Measurements from ENCODE around the gene LTBP3.
"Not testable (repeated sequence)": the region's sequence is repeated elsewhere in the genome, so short reads cannot be mapped to it uniquely, and the experiment has no call there.

LTBP3 gene

DNA sequence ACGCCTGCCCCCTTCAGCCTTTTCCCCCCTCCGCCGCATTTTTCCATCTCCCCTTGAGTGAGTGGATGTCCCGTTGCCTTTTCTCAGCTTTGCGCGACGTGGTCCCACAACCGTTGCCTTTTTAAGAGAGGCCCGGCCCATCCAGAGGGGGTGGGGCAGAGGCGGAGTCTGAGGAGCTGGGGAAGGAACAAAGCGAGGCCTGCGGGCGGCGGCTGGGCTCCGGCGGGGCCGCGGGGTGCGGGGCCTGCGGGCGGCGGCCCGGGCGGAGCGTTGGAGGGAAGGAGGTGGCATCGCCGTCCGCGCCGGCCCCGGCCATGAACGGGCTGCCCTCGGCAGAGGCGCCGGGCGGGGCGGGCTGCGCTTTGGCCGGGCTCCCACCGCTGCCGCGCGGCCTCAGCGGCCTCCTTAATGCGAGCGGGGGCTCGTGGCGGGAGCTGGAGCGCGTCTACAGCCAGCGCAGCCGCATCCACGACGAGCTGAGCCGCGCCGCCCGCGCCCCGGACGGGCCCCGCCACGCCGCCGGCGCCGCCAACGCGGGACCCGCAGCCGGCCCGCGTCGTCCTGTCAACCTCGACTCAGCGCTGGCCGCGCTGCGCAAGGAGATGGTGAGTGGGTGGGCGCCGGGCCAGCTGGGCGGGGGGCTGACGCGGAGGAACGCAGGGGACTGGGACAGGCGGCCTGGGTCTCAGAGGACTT is 14.3 kb upstream of the LTBP3 start, which contains the start of gene FAM89B:
Gene FAM89B, plus strand, starts transcription at position 183 of the 696 bp plus-strand sequence. Its CDS starts 132 bp downstream, at position 315.
- DNase-seq: peak; percentile 21 to 92 (median 77)

DNA sequence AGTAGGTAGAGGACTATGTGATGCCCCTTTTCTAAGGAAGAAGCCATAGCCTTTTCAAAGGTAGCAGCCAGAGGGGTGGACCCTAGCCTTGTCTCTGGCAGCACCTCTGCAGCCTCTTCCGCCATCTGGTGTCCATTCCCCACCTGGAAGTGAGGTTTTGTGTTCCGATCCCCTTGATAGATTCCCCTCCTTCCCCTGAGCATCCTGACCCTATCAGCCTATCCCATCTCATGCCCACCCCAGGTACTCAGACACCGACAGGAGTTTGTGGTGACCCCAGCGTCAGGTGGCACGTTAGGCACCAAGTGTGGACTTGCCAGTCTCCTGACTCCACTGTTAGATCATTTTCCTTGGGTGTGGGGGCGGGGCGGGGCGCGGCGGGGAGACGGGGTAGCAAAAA is 13.8 kb upstream of the LTBP3 start:
- DNase-seq: no peak

DNA sequence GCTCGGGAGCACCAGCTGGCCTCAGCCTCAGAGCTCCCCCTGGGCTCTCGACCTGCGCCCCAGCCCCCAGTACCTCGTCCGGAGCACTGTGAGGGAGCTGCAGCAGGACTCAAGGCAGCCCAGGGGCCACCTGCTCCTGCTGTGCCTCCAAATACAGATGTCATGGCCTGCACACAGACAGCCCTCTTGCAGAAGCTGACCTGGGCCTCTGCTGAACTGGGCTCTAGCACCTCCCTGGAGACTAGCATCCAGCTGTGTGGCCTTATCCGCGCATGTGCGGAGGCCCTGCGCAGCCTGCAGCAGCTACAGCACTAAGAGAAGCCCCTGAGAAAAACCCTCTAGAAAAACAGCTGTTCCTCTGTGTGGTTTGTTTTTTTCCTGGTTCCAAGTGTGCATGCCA is 13.3 kb upstream of the LTBP3 start:
- DNase-seq: no peak

DNA sequence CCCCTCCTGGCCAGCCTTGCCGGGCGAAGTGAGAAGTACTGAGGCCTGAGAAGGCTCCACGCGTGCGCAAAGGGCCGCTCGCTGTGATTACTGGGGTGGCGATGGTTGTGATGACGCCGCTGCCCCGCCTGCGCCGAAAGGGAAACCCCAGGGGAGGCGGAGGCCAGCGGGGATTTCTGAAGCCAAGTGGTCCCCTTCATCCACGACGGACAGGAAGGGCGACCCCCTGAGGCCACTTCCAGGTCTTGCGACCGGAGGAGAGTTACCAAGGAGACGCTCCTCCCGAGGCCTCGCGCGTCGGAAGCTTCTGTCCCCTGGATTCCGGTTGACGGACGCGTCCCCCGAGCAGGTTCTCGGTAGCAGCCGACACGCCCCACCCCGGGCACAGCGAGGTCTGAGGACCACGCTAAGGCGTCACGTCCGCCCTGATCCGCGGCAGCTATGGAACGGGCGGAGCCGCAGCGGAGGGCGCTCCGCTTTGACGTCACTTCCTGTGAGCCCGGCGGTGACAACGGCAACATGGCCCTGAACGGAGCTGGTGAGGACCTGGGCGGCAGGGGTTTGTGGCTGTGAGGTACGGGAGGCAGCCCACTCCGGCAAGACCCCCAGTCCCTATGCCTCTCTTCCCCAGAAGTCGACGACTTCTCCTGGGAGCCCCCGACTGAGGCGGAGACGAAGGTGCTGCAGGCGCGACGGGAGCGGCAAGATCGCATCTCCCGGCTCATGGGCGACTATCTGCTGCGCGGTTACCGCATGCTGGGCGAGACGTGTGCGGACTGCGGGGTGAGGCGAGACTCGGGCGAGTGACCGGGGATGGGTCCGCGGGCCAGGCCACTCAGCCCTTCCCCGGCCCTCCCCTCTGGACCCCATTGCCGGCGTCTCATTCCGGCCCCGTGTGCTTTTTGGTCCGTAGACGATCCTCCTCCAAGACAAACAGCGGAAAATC is 12.1 kb upstream of the LTBP3 start, which contains the start of gene ZNRD2:
Gene ZNRD2, plus strand, starts transcription at position 505 of the 946 bp plus-strand sequence. Its CDS starts 15 bp downstream, at position 520.
- DNase-seq: peak; percentile 91 to 100 (median 99)

DNA sequence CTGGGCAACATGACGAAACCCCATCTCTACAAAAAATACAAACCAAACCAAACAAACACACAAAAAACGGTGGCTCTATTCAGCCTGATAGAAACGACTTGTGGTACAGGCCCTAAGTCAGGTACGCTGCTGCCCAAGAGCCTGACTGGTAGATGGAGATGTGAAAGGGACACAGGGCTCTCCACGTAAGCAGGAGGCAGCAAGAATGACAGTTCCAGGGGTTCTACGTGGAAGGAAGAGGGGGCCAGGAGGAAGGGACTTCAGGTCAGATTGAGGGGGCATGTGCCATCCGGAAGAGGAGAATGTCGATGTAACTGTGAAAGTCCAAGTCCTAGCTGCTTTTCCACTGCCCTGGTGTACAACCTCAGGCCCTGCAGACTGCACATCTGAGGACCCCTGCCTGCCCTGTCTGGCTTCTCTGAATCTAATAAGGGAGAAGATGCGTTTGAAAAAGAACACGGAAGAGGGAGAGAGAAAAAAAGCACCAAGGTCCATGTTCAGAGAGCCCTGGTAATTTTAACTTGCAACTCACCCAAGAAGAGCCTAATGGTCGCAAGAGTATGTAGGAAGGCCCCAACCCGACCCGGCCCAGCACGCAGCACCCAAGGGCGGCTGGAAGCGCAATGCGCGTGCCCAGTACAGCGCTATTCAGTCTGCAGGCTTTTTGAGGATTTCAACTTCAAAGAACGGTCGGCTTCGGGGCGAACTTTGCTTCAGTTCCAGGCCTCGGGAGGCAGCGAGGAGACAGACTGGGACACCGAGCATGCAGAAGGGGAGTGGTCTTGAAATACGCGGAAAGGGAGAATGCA is 11.2 kb upstream of the LTBP3 start:
- DNase-seq: peak in 1 of 51 donors; percentile 61

DNA sequence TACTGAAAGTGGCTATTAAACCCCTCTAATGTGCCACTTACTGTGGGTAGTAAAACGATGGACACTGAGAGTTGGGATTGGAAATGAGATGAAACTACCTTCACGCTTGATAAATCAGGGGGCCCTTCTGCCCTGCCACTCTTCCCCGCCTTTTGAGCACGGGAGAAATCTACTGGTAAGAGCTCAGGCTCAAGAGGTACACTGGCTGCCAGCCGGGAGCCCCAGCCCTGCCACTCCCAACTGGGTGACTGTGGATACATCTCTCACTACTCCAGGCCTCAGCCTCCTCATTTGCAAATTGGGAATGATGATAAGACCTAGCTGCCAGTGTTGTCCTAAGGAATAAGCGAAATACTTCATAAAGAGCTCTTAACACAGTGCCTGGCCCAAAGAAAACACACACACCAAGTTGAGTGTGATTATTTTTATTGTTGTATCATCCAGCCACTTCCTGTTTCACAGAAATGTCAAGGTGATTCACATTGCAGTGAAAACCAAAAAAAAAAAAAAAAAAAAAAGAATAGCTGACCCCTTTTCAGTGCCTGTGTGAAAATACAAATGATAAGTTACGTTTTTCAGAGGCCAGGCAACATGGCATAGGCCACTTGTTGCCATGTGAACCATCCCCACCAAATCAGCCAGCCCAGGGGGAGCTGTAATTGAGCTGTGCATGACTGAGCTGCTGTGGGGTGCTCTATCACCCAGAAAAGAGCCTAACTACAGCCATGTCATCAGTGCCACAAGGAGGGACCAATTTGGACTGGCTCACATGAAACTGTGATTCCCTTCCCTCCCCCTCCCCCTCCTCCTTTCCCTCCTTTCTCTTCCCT is 7.7 kb upstream of the LTBP3 start:
- DNase-seq: no peak

DNA sequence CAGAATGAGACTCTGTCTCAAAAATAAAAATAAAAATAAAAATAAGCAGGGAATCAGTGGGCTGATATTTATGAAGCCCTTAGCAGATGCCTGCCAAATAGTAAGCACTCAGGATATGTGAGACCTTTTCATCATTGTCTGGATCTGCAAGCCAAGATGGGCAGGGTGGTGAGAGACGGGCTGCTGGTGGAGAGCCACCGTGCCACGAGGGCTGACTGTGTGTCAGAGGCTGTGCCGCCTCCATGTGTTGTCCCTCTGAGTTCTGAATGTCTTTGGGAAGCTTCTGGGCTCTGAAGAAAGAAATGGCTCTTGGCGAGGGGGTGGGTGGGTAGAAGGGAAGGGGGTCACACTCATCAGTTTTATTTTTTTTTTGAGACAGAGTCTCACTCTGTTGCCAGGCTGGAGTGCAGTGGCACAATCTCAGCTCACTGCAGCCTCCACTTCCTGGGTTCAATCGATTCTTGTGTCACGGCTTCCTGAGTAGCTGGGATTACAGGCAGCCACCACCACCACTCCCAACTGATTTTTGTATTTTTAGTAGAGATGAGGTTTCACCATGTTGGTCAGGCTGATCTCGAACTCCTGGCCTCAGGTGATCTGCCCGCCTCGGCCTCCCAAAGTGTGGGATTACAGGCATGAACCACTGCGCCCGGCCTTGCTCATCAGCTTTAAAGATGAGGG is 6.9 kb upstream of the LTBP3 start:
- DNase-seq: not testable (repeated sequence)

DNA sequence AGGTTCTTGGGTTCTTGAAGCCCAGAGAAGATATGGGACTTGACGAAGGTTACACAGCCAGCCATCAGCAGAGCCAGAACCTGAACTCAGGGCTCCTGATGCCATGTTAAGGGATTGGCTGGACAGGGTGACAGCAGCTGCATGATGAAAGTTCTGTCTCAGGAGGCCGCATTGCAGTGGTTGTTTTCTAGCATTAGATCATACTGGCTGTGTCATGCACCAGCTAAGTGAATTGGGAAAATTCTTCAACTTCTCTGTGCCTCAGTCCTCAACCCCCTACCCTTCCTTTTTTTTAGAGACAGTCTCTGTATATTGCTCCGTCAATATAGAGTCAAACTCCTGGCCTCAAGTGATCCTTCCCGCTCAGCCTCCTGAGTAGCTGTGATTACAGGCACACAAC is 5.4 kb upstream of the LTBP3 start:
- no peak for DNase-seq

DNA sequence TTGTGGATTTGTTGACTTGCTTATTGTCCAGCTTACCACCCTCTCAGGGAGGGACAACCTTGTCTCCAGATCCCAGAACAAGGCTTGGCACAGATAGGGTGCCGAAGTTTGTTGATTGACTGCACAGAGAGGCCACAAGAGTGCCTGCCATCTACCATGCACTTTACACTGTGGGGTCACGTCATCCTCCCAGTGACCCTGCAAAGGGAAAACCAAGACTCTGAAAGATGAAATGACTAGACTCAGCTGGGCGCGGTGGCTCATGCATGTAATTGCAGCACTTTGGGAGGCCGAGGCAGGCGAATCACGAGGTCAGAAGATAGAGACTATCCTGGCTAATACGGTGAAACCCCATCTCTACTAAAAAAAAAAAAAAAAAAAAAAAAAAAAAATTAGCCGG is 4.6 kb upstream of the LTBP3 start:
- no peak for DNase-seq

DNA sequence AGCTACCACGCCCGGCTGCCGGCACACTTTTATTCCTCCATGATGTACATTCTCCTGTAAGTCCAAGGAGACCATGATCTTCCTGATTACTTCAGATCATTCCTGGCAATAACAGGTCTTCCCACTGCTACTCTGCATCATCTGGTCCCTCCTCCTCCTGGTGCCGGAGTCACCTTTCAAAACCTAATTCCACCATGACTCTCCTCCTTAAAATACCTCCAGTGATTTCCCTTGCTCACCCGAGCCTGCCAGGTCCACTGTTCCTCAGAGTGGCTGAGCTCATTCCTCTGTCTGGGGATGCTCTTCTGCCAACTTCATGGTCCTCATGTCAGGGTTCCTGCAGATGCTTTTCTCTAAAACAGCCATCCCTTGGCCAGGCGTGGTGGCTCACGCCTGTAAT is 3.9 kb upstream of the LTBP3 start:
- DNase-seq: no peak

DNA sequence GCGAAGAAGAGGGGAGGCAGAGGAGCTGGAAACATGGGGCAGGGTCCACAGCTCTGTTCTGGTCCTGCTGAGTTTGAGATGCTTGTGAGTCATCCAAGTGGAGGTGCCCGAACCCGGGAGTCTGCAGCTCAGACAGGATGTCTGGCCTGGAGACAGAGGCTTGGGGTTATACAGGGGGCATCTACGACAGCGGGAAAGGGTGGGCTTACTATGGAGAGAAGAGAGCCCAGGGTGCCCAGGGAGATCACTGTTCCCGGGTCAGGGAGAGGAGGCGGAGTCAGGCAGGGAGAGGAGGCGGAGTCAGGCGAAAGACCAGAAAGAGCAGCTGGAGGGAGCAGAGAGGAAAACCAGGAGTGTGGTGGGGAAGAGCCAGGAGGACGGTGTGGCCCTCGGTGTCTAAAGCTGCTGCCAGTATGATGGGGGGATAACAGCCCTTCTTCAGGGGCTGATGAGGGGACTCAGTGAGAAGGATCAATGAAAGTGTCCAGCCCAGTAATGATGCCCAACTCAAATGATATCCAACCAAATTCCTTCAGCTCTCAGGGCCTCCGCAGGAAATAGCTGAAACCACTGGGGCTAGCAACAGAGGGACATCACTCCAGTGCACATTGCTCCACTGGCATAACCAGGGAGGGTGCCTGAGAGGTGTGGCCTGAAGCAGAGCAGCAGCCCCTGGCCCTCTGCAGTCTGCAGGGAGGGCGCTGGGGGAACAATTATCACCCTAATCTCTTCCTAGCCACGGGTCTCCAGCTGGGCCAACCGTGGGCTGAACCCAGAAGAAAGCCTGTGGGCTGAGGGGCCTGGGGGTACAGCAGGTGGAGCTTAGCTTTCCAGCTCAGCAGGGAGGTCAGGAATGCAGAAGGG is 2.6 kb upstream of the LTBP3 start:
- peak in 17 of 51 donors; percentile 21 to 68 (median 43) for DNase-seq

DNA sequence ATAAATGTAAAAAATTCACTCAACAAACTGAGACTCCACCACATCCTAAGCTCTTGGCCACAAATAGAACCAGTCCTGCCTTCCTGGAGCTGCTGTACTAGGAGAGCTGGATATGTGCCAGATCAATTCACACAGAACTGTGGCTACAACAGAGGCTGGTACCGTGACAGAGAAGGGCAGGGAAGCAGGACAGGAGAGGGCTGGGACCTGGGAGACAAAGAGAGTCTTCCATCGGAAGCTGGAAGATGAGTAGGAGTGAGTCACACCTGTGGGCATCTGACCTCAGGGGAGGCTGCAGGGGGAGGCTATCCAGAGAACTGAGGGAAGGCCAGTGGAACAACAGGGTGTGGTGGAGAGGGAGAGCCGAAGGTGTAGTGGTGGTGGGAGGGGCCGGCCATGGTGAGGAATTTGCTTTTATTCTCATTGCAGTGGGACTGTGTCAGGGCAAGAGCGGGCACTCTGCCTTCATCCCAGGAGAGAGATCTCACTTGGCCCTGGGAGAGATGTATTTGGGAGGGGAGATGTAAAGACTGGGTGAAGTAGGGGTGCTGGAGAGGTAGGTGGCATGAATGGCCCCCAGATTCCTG is 1.9 kb upstream of the LTBP3 start:
- DNase-seq: peak in 3 of 51 donors; percentile 14 to 25 (median 20)

DNA sequence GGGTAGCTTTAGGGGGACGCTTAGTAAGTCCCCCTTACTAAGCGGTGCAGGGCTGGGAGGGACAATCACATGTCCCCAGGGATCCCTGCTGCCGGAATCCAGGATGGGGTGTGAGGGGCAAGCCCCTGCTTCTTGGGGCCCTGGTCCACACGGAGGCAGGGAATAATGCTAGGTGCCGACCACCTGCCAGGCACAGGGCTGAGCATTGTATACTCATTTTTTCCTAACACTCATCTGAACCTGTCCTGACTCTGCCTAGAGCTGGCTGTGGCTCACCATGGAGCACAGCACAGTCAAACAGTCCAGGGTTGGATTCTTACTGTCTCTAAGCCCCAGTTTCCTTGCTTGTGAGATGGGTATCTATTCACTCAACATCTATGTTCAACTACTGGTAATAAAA is 1.4 kb upstream of the LTBP3 start:
- no peak for DNase-seq

DNA sequence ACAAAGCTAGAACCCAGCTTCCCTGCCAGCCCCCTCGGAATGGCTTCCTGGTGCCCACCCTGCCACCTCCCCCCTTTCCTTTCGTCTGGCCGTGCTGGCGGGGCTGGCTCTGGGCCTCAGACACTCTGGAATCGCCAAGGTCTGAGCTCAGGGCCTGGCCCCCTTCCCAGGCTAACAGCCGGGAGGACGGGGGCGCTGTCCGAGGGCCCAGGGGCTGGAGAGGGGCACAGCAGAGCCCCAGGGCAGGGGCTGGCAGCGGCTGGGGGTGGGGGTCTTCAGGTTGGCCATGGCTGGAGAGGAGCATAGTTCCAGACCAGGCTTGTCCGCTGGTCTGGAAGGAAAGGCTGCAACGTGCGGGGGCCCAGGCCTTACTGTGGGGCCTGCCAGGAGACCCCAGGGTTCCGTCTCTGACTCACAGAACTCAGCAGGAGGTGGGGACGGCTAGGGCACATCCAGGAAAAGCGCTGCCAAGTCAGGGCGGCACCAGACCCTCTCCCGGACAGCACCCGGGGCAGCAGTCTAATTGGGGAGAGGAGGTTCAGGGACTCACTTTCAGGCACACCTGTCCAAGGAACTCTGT is 861 bp upstream of the LTBP3 start:
- DNase-seq: peak in 42 of 51 donors; percentile 32 to 78 (median 66)

DNA sequence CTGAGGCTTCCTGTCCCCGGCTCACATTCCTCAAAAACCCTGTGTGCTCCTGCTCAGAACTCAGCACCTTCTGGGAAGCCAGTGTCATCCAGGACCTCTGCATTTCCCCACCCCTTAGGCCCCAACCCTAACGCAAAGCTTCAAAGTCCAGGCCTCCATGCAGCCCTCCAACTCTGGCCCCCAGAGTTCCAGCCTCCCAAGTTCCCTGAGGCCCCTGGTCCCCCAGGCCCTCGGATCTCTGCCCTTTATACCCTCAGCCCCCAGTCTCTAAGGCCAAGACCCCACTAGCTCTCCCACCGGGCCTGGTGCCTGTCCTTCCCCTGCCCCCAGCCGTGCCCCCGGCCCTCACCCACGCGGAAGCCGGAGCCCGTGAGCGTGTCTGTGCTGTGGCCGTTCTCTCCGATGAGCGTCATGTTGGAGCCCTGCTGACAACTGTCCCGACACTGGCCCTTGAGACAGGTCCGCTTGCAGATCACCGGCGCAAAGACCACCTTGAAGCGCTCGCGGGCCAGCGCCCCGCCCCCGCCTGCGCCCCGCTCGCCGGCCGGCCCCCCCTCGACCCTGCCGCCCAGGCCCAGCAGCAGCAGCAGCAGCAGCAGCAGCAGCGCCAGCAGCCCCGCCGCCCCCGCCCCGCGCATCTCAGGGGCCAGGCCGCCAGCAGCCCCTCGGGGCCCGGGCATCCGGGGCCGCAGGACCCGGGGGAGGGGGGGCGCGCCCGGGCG is 718 bp downstream of the LTBP3 start:
- DNase-seq: peak in 15 of 51 donors; percentile 22 to 63 (median 39)

DNA sequence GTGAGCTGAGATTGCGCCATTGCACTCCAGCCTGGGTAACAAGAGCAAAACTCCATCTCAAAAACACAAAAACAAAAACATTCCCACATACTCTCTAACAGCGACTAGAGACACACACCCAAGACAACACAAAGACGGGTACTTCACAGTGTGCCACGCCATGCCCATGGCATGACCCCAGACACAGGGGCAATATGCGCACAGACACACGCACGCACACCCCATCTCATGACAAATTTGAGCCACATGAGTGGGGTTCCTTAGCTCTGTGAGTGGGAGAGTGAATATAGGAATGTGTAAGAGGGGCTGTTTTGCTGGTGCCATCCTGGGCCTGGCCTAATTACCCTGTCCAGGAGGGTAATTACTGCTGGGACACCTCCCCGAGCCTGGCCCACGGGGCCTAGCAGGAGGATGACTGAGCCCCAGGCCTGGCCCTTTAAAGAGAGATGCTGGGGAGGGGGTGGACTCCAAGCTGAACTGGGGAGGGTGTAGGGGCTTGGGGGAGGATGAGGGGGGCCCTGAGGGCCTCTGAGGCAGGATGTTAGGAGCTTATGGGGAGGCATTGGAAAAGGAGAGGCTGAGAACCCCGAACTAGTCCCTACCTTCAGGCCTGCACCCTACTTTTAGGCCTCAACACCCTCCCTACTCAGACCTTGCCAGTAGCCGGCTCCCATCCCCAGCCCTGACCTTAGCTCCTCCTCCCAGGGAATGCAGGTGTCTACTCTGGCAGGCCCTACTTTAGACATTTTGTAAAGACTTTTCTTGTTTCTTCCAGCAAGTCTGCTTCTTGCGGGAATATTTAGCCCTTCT is 1.5 kb downstream of the LTBP3 start:
- no peak for DNase-seq

Measured in hypothalamus (tissue), 51 donors.